GM23338 (cell line): Measurements from ENCODE around the gene CUL7. TPM values are rescaled to one million over a fixed set of nuclear protein-coding genes. Genes with fewer than 3 reads are reported as not detected.

Experiments
- ETS1 ChIP-seq: IDR thresholded peaks from 2 replicates; pipeline ENCODE4 v1.6.1; 2016; ENCODE audit warnings: antibody characterized with exemption
- EZH2phosphoT487 ChIP-seq: fragments of 200-600 bp; sonication (generic); IDR thresholded peaks from one replicate; pipeline ENCODE4 v1.8.1; 2018; ENCODE audit warnings: antibody characterized with exemption; ENCODE audit not compliant: unreplicated experiment
- JUNB ChIP-seq: IDR thresholded peaks from one replicate; pipeline ENCODE4 v1.6.1; 2016; ENCODE audit warnings: antibody characterized with exemption; ENCODE audit not compliant: unreplicated experiment
- POLR2AphosphoS5 ChIP-seq: IDR thresholded peaks from 2 replicates; pipeline ENCODE4 v1.6.1; 2016; ENCODE audit warnings: antibody characterized with exemption, low read depth
- REST ChIP-seq: IDR thresholded peaks from one replicate; pipeline ENCODE4 v1.6.1; 2018; ENCODE audit warnings: antibody characterized with exemption; ENCODE audit not compliant: unreplicated experiment
- STAT1 ChIP-seq: IDR thresholded peaks from one replicate; pipeline ENCODE4 v1.6.1; 2016; ENCODE audit warnings: antibody characterized with exemption; ENCODE audit not compliant: unreplicated experiment
- ZNF331 ChIP-seq: fragments of 250-450 bp; sonication (Bioruptor Pico); IDR thresholded peaks from 2 replicates; pipeline ENCODE4 v1.5.0; 2020; ENCODE audit warnings: low read depth, mild to moderate bottlenecking, moderate library complexity
- polyA plus RNA-seq: library from polyadenylated mRNA; unstranded; fragments of >200 nt; fragmentation: Nextera tagmentation; extraction: Ambion mirVana; gene quantifications from 2 replicates; pipeline ENCODE4 v1.2.1, GENCODE V29; 2016
- total RNA-seq: library from RNA; depleted of rRNA; stranded (reverse); fragments of >200 nt; shearing (Covaris generic); gene quantifications from 2 replicates; pipeline ENCODE4 v1.2.3, GENCODE V29; 2014; rRNA removed

The CUL7 gene
- total and polyA plus RNA-seq, 2 experiments from 2014 or later = 3.4 to 13.2 TPM

GRCh38 chr6:42988486-42989020 lies 65.1 kb downstream of the CUL7 start (continued):
- TF ChIP-seq REST (no peak), POLR2AphosphoS5 (no peak), ZNF331 (CRISPR knock-in tag) (no peak), EZH2phosphoT487 (no peak), STAT1 (no peak), JUNB (no peak), ETS1 (no peak)

Other genes starting within 250 kb of the CUL7 start
- 109 and 124 TPM in 2 replicates for gene RPL7L1, start 174.2 kb downstream of the CUL7 start, total RNA-seq
- gene RPL7L1, start 174.2 kb downstream of the CUL7 start, polyA plus RNA-seq = 82.1 and 86.9 TPM in 2 replicates
- not detected in 2 replicates for gene PTCRA, start 137.8 kb downstream of the CUL7 start, total RNA-seq
- gene PTCRA, start 137.8 kb downstream of the CUL7 start, polyA plus RNA-seq = 0.30 TPM in 1 of 2 replicates, not detected in the other
- gene CNPY3, start 124.4 kb downstream of the CUL7 start, total RNA-seq = 66.3 and 67.0 TPM in 2 replicates
- 68.5 and 74.5 TPM in 2 replicates for gene CNPY3, start 124.4 kb downstream of the CUL7 start, polyA plus RNA-seq
- not detected in 2 replicates for gene GNMT, start 93.1 kb downstream of the CUL7 start, total RNA-seq
- gene GNMT, start 93.1 kb downstream of the CUL7 start, polyA plus RNA-seq = 0.52 and 2.5 TPM in 2 replicates
- gene PEX6, start 74.7 kb downstream of the CUL7 start, total RNA-seq = 24.8 and 25.1 TPM in 2 replicates
- gene PEX6, start 74.7 kb downstream of the CUL7 start, polyA plus RNA-seq = 5.2 and 6.5 TPM in 2 replicates
- 49.9 and 55.3 TPM in 2 replicates for gene PPP2R5D, start 69.3 kb downstream of the CUL7 start, total RNA-seq
- 16.5 and 20.0 TPM in 2 replicates for gene PPP2R5D, start 69.3 kb downstream of the CUL7 start, polyA plus RNA-seq
- 65.6 and 70.5 TPM in 2 replicates for gene MEA1, start 39.9 kb downstream of the CUL7 start, total RNA-seq
- gene MEA1, start 39.9 kb downstream of the CUL7 start, polyA plus RNA-seq = 205 and 215 TPM in 2 replicates
- 182 and 184 TPM in 2 replicates for gene KLHDC3, start 39.6 kb downstream of the CUL7 start, total RNA-seq
- gene KLHDC3, start 39.6 kb downstream of the CUL7 start, polyA plus RNA-seq = 86.2 and 88.2 TPM in 2 replicates
- 98.6 and 106 TPM in 2 replicates for gene RRP36, start 32.2 kb downstream of the CUL7 start, total RNA-seq
- 63.8 and 64.7 TPM in 2 replicates for gene RRP36, start 32.2 kb downstream of the CUL7 start, polyA plus RNA-seq
- 32.3 and 40.4 TPM in 2 replicates for gene MRPL2, start 5.6 kb upstream of the CUL7 start, total RNA-seq
- gene MRPL2, start 5.6 kb upstream of the CUL7 start, polyA plus RNA-seq = 127 and 128 TPM in 2 replicates
- gene KLC4, start 5.8 kb upstream of the CUL7 start, total RNA-seq = 17.4 and 22.4 TPM in 2 replicates
- gene KLC4, start 5.8 kb upstream of the CUL7 start, polyA plus RNA-seq = 14.9 and 16.6 TPM in 2 replicates
- 121 and 147 TPM in 2 replicates for gene PTK7, start 22.5 kb upstream of the CUL7 start, total RNA-seq
- gene PTK7, start 22.5 kb upstream of the CUL7 start, polyA plus RNA-seq = 46.1 and 52.2 TPM in 2 replicates
- gene SRF, start 117.4 kb upstream of the CUL7 start, total RNA-seq = 49.7 and 54.9 TPM in 2 replicates
- gene SRF, start 117.4 kb upstream of the CUL7 start, polyA plus RNA-seq = 9.9 and 13.4 TPM in 2 replicates
- 11.3 and 14.2 TPM in 2 replicates for gene CUL9, start 128.3 kb upstream of the CUL7 start, total RNA-seq
- gene CUL9, start 128.3 kb upstream of the CUL7 start, polyA plus RNA-seq = 2.6 and 4.9 TPM in 2 replicates
- 18.0 and 29.2 TPM in 2 replicates for gene DNPH1, start 175.6 kb upstream of the CUL7 start, total RNA-seq
- gene DNPH1, start 175.6 kb upstream of the CUL7 start, polyA plus RNA-seq = 43.4 and 50.0 TPM in 2 replicates
- gene TTBK1, start 189.6 kb upstream of the CUL7 start, total RNA-seq = 1.1 and 1.2 TPM in 2 replicates
- gene TTBK1, start 189.6 kb upstream of the CUL7 start, polyA plus RNA-seq = 0.14 and 0.29 TPM in 2 replicates
- not detected in 2 replicates for gene SLC22A7, start 244.4 kb upstream of the CUL7 start, total RNA-seq
- gene SLC22A7, start 244.4 kb upstream of the CUL7 start, polyA plus RNA-seq = 0.14 and 0.31 TPM in 2 replicates